ENCODE measurements around the gene LIG3.

- TF ChIP-seq, protein P1, sequence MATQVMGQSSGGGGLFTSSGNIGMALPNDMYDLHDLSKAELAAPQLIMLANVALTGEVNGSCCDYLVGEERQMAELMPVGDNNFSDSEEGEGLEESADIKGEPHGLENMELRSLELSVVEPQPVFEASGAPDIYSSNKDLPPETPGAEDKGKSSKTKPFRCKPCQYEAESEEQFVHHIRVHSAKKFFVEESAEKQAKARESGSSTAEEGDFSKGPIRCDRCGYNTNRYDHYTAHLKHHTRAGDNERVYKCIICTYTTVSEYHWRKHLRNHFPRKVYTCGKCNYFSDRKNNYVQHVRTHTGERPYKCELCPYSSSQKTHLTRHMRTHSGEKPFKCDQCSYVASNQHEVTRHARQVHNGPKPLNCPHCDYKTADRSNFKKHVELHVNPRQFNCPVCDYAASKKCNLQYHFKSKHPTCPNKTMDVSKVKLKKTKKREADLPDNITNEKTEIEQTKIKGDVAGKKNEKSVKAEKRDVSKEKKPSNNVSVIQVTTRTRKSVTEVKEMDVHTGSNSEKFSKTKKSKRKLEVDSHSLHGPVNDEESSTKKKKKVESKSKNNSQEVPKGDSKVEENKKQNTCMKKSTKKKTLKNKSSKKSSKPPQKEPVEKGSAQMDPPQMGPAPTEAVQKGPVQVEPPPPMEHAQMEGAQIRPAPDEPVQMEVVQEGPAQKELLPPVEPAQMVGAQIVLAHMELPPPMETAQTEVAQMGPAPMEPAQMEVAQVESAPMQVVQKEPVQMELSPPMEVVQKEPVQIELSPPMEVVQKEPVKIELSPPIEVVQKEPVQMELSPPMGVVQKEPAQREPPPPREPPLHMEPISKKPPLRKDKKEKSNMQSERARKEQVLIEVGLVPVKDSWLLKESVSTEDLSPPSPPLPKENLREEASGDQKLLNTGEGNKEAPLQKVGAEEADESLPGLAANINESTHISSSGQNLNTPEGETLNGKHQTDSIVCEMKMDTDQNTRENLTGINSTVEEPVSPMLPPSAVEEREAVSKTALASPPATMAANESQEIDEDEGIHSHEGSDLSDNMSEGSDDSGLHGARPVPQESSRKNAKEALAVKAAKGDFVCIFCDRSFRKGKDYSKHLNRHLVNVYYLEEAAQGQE (IDR thresholded peaks at IDR 0.05; ENCODE audit: insufficient replicate concordance, low read depth), result no peak
- TF ChIP-seq CTCF (IDR thresholded peaks at IDR 0.05; ENCODE audit: insufficient read depth, low read length), result no peak
These were observed 48.4 kb downstream of the LIG3 start for GRCh38 chr17:35028531-35029262.
